Left lobe of liver (tissue), 2 donors: ENCODE results near the gene SEC31A. TPM values are rescaled to one million over a fixed set of nuclear protein-coding genes. Genes with fewer than 3 reads are reported as not detected.
"Not testable (repeated sequence)": the region's sequence is repeated elsewhere in the genome, so short reads cannot be mapped to it uniquely, and the experiment has no call there.

Source experiments
- ATAC-seq: fragments of 200-7000 bp; cut with Tn5 transposase; one replicate; pipeline ENCODE4 v1.9.1; 2020; ENCODE audit warnings: mild to moderate bottlenecking, moderate library complexity
- DNase-seq: peaks from one replicate; pipeline ENCODE4 v3.0.0-alpha.2; 2020; ENCODE audit warnings: low spot score
- total RNA-seq: library from RNA; stranded (reverse); gene quantifications from one replicate; pipeline ENCODE4 v1.2.1, GENCODE V29; 2021
- donor health status: DM: no; HTN: no; CAD: no; lungs with moderate emphysema.
- donor health status: DM: no; HTN: yes; CAD: no.

The SEC31A gene
- total RNA-seq, 1 donor from 2014 or later, result 108 TPM

DNA sequence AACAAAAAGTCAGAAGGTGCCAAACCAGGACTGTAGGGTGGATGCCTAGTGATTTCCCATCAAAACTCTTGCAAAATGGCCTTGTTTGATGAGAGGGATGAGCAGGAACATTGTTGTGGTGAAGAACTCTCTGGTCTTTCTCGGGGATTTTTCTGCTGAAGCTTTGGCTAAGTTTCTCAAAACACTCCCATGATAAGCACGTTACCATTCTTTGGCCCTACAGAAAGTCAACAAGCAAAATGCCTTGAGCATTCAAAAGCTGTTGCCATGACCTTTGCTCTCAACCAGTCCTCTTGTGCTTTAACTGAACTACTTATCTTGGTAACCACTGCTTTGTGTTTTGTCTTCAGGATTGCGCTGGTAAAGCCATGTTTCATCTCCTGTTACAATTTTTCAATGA, 3.0 kb upstream of the SEC31A start:
- ATAC-seq, result no peak
- no peak for DNase-seq

DNA sequence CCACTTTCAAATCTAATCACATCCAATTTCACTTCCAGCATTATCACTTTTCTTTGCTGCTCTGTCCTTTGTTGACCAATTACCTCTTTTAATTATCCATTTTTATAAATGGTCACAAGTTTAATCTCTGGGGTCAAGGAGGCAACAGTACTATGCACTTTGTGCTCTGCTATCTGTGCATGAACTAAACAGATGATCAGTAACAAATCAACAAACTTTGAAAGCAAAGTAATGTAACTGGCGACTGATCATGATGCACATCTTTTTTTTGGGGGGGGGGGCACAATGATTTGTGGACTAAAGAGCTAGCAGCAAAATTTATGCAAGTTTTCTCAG, 1.5 kb upstream of the SEC31A start:
- ATAC-seq (no peak), DNase-seq (no peak)

DNA sequence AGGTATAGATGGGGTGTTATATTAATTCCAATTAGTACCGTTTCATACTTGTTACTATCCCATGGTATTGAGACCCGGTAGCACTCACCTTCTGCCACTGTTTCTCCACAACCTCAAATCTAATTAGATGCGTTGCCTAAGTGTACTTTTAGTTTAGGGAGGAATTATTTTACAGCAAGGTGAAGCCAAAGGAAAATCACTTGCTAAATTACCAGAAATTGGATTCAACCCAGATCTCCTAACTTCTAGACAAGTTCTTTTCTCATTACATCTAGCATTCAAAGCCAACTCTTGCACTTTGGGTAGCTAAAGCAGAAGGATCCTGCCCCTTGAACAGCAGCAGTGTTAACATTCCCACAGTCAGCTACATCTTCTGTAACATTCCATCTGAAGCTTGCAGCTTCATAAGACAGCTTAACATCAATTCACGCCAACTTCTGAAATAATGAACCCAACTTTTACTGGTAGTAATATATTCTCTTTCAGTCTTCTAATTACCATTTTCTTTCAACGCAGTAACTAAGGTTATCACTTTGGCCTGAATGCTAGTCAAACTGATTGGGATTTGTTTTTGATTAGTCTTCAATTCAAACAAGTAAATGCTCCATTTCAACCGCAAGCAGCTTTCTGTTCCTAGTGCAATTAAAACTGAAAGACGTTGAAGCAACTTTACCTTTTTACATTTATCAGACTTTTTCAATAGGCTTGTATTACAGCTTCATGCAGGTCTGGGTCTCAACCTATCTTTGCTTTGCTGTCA, 934 bp upstream of the SEC31A start:
- DNase-seq (no peak), ATAC-seq (peak; percentile 4)

DNA sequence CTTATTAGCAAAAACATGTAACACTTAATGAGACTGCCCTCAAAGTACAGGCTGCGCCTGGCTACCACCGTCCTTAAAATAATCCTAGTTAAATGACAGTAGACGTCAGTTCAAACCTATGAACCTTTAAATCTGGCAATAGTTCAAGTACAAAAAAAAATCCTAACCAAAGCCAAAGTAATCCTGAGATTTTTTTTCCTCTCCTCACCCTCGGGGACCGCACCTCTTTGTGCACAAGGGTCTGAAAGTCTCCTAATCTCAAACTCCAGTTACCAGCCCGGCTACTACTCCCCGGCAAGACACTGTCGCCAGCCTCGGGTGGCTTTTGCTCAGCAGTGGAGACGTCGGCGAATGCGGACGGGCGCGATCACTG, 439 bp downstream of the SEC31A start:
- DNase-seq, result no peak
- ATAC-seq, result peak; percentile 17

DNA sequence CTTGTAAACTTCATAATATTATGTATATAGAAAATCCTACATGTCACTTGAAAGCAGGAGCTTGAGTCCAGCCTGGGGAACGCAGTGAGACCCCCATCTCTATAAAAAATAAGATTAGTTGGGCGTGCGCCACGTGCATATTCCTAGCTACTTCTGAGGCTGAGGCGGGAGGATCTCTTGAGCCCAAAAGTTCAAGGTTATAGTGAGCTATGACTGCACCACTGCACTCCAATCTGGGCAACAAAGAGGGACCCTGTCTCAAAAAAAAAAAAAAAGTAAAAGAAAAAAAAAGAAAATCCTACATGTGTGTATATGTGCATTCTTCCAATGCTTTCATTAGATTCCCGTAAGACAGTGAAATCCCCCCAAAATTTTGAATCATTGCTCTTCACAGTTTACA, 1.7 kb downstream of the SEC31A start:
- DNase-seq, result no peak
- no peak for ATAC-seq

DNA sequence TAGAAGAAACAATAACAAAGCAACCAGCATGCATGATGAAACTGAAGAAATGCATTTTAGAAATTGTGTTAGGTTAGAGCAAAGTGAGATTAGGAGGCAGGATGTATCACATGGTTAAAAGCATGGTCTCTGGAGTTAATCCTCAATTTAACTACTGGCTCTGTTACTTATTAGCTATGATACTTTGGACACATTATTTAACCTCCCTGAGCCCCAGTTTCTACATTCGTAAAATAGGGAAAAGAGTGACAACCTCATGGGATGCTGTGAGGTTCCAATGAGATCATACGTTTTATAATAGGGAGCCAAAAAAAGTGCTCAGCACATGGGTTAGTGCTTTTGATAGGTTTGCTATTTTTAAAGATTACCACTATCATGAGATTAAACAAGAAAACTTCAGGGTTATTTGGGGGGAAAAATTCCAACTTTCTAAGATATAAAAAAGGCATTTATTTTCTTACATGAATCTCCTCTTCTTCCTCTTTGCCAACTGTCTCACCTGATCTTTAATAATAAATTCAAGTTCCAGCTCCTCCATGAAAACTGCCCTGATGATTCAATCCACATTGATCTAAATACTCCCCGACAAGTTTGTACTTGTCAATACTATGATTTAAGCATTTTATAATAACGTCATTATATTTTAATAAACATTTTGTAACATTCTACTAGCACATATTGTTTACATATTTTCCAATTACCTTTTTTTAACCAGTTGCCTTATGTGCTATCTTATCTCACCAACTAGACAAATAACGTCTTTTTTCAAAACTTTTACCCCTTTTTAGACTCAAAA, 4.6 kb downstream of the SEC31A start:
- ATAC-seq (peak; percentile 26), DNase-seq (no peak)

DNA sequence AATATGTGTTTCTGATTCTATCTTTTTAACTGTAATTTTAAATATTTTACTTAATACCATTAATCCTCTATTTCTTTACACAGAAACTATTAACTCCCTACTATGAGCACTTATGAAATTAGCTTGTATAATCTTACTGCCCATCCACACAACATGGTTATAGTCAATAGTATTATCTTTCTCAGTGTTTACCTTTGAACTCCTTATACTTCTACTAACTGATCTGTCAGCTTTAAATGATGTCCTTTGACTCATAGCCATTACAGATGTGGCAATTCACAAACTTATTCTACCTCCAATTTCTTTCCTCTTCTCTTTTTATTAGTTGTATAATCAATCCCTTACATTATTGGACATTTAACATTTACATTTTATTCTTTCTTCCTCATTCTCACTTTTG, 5.5 kb downstream of the SEC31A start:
- DNase-seq, result no peak
- ATAC-seq, result peak; percentile 46

DNA sequence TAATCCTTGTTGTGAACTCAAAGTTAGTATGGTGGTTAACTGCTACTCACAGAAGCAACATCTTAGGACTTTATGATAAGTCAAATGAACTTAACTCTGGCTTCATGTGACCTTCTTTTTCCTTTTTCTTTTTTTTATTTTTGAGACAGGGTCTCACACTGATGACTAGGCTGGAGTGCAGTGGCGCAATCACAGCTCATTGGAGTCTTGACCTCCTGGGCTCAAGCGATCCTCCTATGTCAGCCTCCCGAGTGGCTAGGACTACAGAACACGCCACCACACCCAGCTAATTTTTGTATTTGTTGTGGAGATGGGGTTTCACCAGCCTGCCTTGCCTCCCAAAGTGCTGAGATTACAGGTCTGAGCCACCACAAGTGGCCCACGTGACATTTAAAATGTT, 22.4 kb downstream of the SEC31A start:
- ATAC-seq, result no peak

DNA sequence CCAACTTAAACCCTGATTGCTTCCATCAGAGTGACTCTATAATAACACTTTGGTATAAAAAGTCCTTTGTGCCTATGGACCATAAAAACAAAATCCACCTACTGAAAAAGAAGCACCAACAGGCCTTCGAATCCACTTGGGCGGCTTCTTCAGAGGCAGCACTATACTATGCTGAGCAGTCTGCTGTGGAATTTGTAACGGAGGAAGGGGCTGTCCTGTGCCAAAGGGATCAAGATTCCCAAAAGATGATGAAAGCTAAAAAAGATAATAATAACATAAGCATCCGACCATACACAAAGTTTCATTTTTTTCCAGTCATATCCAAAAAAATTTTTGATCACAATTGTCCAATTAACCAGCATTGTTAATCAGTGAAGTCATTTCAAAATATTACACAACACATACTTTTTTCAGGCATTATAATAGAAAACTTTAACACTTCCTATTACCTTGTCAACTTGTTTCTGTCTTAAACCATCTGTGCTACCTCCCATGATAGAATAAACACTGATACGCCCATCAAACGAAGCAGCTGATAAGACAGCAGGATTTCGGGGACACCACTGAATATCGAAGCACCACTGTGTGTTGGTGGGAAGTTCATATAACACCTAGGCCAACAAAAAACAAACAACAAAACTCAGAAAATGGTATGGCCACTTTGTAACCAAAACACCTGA, 24.1 kb downstream of the SEC31A start:
- DNase-seq, result no peak
- no peak for ATAC-seq

More for the DNA sequence above, 22.4 kb downstream of the SEC31A start:
- no peak for DNase-seq

DNA sequence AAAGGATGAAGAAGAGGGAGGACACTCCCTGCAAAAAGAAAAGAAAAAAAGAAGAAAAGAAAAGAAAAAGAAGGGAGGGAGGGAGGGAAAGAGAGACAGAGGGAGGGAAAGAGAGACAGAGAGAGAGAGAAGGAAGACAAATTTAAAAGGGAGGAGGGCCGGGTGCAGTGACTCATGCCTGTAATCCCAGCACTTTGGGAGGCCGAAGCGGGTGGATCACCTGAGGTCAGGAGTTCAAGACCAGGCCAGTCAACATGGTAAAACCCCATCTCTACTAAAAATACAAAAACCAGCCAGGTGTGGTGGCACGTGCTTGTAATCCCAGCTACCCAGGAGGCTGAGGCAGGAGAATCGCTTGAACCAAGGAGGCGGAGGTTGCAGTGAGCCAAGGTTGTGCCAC, 24.9 kb downstream of the SEC31A start:
- ATAC-seq, DNase-seq: not testable (repeated sequence)

DNA sequence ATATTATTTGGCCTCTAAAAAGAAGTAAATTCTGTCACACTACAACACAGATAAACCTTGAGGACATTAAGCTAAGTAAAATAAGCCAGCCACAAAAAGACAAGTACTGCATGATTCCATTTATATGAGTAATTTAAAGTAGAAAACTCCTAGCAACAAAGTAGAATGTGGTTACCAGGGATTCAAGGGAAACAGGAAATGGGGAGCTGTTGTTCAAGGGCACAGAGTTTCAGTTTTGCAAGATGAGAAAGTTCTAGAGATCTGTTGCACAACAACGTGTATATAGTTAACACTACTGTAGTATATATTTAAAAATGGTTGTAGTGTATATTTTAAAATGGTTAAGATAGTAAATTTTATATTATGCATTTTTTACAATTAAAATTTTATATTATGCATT, 25.4 kb downstream of the SEC31A start:
- ATAC-seq (peak; percentile 25), DNase-seq (no peak)

DNA sequence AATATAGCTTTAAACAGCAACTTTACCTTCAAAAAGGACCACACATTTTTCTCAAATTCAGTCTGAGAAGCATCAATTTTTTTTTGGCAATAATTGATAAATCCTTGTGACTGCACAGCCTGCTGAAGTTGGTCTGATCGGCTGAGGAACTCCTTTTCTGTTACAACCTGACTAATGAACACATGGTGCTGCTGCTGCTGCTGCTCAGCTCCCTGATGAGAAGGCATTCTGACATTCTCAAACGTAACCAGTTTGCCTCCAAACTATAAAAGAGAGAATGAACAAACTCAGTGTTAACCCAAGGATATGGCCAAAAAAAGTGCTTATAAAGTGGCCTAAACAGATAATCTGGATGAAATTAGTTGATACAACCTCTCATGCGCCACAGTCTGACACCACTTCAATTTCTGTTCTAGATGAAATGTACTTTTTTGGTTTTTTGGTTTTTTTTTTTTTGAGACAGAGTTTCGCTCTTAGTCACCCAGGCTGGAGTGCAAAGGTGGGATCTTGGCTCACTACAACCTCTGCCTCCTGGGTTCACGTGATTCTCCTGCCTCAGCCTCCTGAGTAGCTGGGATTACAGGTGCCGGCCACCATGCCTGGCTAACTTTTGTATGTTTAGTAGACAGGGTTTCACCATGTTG, 26.5 kb downstream of the SEC31A start:
- ATAC-seq (no peak), DNase-seq (no peak)

DNA sequence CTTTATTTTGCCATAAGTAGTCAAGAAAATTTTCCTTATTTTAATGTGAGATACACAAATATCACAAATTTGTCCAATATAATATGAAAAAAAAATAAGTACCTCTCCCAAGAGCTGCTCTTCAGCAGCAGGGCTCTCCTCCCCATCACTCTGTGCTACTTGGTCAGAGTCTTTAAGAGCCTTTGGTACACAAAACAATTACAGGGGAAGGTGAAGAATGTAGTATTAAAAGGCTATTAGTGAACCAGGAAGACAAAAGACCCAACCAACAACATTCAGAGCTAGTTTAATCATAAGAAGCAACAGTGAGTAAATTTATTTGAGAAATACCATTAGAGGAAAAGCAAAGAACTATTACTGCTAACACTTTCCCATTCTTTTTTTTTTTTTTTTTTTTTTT, 29.4 kb downstream of the SEC31A start:
- ATAC-seq, result no peak
- DNase-seq, result no peak

DNA sequence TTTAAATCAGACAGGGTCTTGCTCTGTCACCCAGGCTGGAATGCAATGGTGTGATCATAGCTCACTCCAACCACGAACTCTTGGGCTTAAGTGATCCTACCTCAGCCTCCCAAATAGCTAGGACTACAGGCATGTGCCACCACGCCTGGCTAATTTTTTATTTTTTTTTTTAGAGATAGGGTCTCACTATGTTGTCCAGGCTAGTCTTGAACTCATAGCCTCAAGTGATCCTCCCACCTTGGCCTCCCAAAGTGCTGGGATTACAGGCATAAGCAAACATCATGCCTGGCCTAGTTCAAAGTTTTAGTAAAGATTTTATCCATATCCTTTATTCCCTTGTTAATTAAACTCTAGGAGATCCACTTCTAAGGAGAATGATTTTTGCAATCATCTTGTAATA, 30.5 kb downstream of the SEC31A start:
- ATAC-seq, result not testable (repeated sequence)

DNA sequence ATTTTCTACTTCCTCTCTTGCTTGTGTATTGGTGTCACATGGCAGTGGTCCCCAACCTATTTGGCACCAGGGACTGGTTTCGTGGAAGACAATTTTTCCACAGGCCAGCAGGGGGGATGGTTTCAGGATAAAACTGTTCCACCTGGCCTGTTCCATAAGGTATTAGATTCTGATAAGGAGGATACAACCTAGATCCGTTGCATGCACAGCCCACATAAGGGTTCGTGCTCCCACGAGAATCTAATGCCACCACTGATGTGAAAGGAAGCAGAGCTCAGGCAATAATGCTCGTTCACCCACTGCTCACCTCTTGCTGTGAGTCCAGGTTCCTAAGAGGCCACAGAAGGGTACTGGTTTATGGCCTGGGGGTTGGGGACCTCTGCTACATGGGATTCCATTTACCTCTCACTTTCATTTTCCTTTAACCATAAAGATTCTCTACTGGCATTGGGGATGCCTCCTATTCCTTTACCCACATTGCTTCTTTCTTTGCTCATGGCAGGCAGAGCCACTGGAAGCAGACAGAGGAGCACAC, 38.1 kb downstream of the SEC31A start:
- ATAC-seq, result peak; percentile 26

More for the DNA sequence above, 30.5 kb downstream of the SEC31A start:
- DNase-seq, result not testable (repeated sequence)

DNA sequence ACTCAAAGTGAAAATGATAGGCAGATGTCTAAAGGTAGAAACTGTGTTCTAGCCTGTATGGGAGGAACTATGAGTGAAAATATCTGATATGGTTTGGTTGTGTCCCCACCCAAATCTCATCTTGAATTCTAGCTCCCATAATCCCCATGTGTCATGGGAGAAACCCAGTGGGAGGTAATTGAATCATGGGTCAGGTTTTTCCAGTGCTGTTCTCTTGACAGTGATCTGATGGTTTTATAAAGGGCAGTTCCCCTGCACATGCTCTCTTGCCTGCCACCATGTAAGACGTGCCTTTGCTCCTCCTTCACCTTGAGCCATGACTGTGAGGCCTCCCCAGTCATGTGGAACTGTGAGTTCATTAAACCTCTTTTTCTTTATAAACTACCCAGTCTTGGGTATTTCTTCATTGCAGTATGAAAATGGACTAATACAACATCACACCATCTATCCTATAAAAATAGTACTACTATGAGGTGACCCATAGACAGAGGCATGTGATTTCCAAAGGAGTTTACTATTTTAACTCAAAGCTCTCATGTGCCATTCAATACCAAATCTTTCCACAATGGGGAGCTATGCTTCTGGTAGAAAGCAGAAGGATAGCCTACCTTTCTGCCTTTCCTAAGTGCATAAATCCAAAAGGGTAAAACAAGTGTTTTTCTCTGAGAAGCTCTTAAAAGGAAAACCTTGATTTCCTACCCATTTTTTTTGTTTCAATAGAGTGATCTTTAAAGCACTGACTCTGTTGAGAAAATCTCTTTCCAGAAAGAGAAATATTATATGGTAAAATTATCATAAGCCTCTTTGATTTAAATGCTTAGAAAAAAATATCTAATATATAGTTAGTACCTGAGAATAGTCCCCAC, 38.8 kb downstream of the SEC31A start:
- ATAC-seq (peak; percentile 57), DNase-seq (no peak)

More for the DNA sequence above, 38.1 kb downstream of the SEC31A start:
- no peak for DNase-seq

DNA sequence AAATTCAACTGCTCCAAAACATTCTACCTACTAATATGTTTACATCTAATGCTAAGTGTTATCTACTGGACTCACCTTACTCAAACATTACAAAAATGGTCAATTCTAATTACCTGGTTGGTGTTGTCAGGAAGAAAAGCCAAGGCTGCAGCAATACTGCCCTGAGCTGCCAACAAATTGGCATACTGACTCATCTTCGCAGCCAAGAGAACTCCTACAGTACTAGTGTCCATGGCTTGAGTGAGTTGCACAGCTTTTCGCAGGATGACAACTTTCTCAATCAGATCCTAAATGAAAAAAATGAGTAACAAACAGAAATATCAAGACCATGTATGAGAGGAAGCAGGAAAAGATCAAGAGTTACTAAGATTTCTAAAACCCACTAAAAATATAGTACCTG, 39.6 kb downstream of the SEC31A start:
- ATAC-seq (peak; percentile 36), DNase-seq (no peak)

DNA sequence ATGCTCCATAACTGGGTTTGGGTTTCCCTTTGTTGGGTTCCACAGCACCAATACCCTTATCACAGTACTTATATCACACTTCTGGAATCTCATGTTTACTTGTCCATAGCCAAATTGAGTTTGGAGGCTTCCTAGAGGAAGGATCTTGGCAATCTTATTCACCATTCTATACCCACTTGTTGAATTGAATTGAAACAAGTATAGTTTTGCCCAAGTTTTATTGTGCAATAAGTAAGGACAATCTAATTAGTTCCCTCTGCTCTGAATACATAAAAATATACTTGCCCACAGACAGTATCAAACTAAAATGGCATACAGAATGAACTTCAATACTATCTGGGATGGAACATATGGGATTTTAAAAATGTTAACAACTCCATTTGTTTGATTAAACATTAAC, 40.3 kb downstream of the SEC31A start:
- no peak for ATAC-seq
- no peak for DNase-seq

DNA sequence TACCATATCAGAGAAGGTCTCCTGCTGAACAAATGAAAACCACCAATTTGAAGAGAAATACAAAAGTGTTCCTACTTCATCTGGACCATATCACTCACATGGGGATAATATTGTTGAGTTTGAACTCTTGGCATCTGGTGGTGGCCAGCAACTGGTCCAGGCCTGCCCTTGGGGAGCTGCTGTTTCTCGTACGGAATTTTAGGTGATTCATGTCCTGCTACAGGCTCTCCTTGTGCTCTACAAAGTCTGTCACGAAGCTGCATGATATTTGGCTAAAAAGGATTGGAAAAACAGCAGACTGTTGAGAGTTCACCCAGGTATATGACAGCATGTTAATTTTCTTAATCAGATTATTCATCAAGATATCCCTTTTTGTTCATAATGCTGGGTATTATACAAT, 42.2 kb downstream of the SEC31A start:
- no peak for ATAC-seq
- DNase-seq, result no peak

DNA sequence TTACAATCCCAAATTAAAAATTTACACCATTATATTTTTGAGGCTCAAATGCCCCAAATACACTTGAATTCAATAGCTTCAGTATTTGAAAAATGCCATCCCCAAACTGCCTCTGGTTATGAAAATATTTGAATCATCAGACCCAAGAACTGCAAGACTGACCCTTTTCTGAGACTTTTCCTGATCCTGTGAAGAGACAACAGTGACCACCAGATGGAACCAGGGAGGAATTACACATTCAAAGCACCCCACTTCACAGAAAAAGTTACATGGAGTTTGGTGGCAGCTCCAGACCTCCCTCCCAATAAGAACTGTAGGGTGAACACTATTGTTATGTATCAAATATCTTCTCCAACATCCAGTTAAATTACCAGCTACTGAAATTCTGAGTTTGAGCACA, 48.4 kb downstream of the SEC31A start:
- no peak for DNase-seq
- no peak for ATAC-seq
